ENCODE measurements around the gene PDCD5. TPM values are rescaled to one million over a fixed set of nuclear protein-coding genes. Genes with fewer than 3 reads are reported as not detected.
"Not testable (repeated sequence)": the region's sequence is repeated elsewhere in the genome, so short reads cannot be mapped to it uniquely, and the experiment has no call there.

Gene PDCD5
- total and polyA plus RNA-seq, 8 donors, result 4.6 to 182 (median 90.7) TPM

DNA sequence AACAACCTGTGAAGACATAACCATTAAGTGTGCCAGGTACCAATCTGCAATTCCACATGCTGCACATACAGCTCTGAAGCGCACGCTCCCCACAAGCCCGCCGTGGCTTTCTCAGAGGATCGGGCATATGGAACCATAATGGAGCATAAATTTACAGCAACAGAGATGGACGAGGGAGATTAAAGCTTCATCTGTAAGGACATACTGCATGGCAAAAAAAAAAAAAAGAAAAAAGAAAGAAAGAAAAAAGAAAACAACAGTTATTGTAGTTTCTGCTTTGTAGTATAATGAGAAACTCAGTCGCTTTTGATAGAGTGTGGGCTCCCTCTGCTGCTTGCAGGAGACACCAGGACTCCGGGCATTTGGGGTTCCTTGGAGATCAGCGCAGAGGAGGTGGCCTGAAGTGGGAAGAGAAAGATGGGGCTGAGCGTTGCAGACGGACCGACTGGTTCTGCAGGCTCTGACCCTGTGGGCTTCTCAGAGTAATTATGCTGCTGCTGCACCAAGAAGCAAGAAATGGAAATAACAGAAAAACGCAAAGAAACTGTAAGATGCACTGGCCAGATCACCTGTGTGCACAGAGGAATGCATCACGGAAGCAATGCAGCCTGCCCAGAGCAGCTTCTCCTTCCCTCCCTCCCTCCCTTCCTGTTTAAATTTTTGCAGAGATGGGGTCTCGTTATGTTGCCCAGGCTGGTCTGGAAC, 10.8 kb upstream of the PDCD5 start:
- no peaks in the 10 kb centered on the region for H3K9me3 ChIP-seq
- no peak for TF ChIP-seq POLR2A (IDR thresholded peaks at IDR 0.05)
- TF ChIP-seq, protein P1, sequence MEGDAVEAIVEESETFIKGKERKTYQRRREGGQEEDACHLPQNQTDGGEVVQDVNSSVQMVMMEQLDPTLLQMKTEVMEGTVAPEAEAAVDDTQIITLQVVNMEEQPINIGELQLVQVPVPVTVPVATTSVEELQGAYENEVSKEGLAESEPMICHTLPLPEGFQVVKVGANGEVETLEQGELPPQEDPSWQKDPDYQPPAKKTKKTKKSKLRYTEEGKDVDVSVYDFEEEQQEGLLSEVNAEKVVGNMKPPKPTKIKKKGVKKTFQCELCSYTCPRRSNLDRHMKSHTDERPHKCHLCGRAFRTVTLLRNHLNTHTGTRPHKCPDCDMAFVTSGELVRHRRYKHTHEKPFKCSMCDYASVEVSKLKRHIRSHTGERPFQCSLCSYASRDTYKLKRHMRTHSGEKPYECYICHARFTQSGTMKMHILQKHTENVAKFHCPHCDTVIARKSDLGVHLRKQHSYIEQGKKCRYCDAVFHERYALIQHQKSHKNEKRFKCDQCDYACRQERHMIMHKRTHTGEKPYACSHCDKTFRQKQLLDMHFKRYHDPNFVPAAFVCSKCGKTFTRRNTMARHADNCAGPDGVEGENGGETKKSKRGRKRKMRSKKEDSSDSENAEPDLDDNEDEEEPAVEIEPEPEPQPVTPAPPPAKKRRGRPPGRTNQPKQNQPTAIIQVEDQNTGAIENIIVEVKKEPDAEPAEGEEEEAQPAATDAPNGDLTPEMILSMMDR (IDR thresholded peaks at IDR 0.05), result peak in 5 of 7 experiments; percentile 9 to 55 (median 45)
- no peak for TF ChIP-seq POLR2AphosphoS5 (IDR thresholded peaks at IDR 0.05)
- TF ChIP-seq EP300 (IDR thresholded peaks at IDR 0.05), result no peak
- H3K4me1 ChIP-seq, result no peaks in the 10 kb centered on the region
- H3K36me3 ChIP-seq, result no peaks in the 10 kb centered on the region
- peak; percentile 48 to 82 for DNase-seq
- H3K27ac ChIP-seq, result no peak overlapping the region
- H3K27me3 ChIP-seq, result peaks cover 0 to 37% (median 4%) of the 10 kb centered on the region in 3 donors
- H3K4me3 ChIP-seq, result no peak overlapping the region
- intact Hi-C loops (cut with DNase I; ENCODE audit: low total_unique reads), result no loop called here
- WGBS, 5 donors, result 32 to 35% (median 33%) methylated on average over 15 of the region's 15 CpGs

DNA sequence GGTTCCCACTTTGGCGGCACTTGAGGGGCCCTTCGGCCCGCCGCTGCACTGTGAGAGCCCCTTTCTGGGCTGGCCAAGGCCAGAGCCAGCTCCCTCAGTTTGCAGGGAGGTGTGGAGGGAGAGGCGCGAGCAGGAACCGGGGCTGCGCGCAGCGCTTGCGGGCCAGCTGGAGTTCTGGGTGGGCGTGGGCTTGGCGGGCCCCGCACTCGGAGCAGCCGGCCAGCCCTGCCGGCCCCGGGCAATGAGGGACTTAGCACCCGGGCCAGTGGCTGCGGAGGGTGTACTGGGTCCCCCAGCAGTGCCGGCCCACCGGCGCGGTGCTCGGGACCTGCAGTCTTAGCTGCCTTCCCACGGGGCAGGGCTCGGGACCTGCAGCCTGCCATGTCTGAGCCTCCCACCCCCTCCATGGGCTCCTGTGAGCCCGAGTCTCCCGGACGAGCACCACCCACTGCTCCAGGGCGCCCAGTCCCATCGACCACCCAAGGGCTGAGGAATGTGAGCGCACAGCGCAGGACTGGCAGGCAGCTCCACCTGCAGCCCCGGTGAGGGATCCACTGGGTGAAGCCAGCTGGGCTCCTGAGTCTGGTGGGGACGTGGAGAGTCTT, 9.4 kb upstream of the PDCD5 start:
- 58 to 92% (median 77%) methylated on average over 4 to 25 of the region's 36 CpGs for WGBS, 5 donors
- intact Hi-C loops (cut with DNase I; ENCODE audit: low total_unique reads); H3K4me3 ChIP-seq: not testable (repeated sequence)

DNA sequence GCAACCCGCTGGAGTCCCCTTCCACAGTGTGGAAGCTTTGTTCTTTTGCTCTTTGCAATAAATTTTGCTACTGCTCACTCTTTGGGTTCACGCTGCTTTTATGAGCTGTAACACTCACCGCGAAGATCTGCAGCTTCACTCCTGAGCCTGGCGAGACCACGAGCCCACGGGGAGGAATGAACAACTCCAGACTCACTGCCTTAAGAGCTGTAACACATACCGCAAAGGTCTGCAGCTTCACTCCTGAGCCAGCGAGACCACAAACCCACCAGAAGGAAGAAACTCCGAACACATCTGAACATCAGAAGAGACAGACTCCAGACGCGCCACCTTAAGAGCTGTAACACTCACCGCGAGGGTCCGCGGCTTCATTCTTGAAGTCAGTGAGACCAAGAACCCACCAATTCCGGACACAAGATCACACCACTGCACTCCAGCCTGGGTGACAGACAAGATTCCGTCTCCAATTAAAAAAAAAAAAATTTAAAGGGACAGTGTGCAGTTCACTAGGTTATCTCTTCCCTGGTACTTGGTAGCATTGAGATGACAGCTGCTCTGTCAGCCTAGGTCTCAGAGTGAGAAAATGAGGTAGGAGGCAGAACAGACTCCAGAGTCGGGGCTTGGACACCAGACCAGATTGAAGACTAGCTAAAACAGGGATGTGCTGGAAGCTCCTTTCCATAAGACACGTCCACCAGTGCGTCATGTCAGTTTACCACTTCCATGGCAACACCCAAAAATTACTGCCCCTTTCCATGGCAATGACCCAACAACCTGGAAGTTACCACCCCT, 8.1 kb upstream of the PDCD5 start:
- H3K27ac ChIP-seq; intact Hi-C loops (cut with DNase I; ENCODE audit: low total_unique reads); H3K36me3 ChIP-seq; H3K4me3 ChIP-seq; H3K4me1 ChIP-seq; H3K9me3 ChIP-seq; DNase-seq: not testable (repeated sequence)
- H3K27me3 ChIP-seq, result peaks cover 0 to 29% (median 0%) of the 10 kb centered on the region in 3 donors
- WGBS, 5 donors, result 78 to 84% (median 81%) methylated on average over 19 to 21 of the region's 21 CpGs

More for the DNA sequence above, 9.4 kb upstream of the PDCD5 start:
- DNase-seq, H3K36me3 ChIP-seq, H3K9me3 ChIP-seq, H3K27ac ChIP-seq, H3K4me1 ChIP-seq: not testable (repeated sequence)
- peaks cover 0 to 37% (median 4%) of the 10 kb centered on the region in 3 donors for H3K27me3 ChIP-seq

DNA sequence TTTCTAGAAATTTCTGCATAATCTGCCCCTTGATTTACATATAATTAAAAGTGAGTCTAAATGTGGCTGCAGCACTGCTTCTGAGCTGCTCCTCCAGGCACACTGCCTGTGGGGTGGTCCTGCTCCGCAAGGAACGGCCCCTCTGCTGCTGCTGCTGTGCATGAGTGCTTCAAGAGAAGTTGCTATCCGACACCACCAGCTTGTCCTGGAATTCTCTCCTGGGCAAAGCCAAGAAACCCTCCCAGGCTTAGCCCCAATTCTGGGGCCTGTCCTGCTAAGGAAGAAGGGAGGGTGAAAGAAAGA, 7.5 kb upstream of the PDCD5 start:
- no peak for TF ChIP-seq POLR2AphosphoS5 (IDR thresholded peaks at IDR 0.05)
- TF ChIP-seq EP300 (IDR thresholded peaks at IDR 0.05), result no peak
- TF ChIP-seq POLR2A (IDR thresholded peaks at IDR 0.05), result no peak
- TF ChIP-seq, protein P1 (IDR thresholded peaks at IDR 0.05), result no peak
- 69 to 80% (median 76%) methylated on average over 3 of the region's 3 CpGs for WGBS, 5 donors
- Histone ChIP-seq H3K4me3 (no peak overlapping the region), H3K9me3 (no peaks in the 10 kb centered on the region), H3K27me3 (peaks cover 0 to 23% (median 0%) of the 10 kb centered on the region in 3 donors), H3K27ac (no peak overlapping the region), H3K36me3 (no peaks in the 10 kb centered on the region), H3K4me1 (no peaks in the 10 kb centered on the region)
- intact Hi-C loops (cut with DNase I; ENCODE audit: low total_unique reads), result no loop called here
- DNase-seq, result no peak

DNA sequence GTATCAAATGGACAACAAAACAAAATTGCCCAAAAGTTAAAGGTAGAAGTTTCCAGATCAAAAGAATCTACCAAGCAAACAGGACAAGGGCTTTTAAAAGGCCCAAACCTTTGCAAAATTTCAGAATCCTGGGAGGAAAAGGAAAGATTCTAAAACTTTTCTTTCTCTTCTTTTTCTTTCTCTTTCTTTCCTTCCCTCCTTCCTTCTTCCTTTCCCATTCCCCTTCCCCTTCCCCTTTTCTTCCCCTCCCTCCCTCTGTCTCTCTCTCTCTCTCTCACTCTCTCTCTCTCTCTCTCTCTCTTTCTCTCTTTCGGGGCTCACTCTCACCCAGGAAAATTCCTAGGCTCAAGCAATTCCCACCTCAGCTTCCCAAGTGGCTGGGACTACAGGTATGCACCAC, 4.2 kb upstream of the PDCD5 start:
- Histone ChIP-seq H3K4me3 (no peak overlapping the region), H3K27me3 (no peaks in the 10 kb centered on the region), H3K4me1 (peaks cover 2 to 8% (median 8%) of the 10 kb centered on the region in 4 donors), H3K27ac (no peak overlapping the region), H3K9me3 (no peaks in the 10 kb centered on the region), H3K36me3 (no peaks in the 10 kb centered on the region)
- TF ChIP-seq EP300 (IDR thresholded peaks at IDR 0.05) (no peak), POLR2AphosphoS5 (IDR thresholded peaks at IDR 0.05) (no peak), POLR2A (IDR thresholded peaks at IDR 0.05) (no peak)
- TF ChIP-seq, protein P1 (IDR thresholded peaks at IDR 0.05), result no peak
- DNase-seq, result no peak
- intact Hi-C loops (cut with DNase I; ENCODE audit: low total_unique reads), result no loop called here
- WGBS, 5 donors, result 81 to 89% (median 84%) methylated on average over 1 of the region's 1 CpG
